Activated gamma-delta T cell treated with anti-CD3 and anti-CD28 coated beads, Interleukin-2, amount 50 U/mL, for 16 hours (primary cell): ENCODE results near the gene LY9.
A peak's percentile ranks its signal among the peaks of the same experiment; 100 is the strongest.

Source experiments
- DNase-seq: peaks from one replicate; pipeline ENCODE4 v3.0.0-alpha.2; 2020; ENCODE audit warnings: low read depth

The LY9 gene

DNA sequence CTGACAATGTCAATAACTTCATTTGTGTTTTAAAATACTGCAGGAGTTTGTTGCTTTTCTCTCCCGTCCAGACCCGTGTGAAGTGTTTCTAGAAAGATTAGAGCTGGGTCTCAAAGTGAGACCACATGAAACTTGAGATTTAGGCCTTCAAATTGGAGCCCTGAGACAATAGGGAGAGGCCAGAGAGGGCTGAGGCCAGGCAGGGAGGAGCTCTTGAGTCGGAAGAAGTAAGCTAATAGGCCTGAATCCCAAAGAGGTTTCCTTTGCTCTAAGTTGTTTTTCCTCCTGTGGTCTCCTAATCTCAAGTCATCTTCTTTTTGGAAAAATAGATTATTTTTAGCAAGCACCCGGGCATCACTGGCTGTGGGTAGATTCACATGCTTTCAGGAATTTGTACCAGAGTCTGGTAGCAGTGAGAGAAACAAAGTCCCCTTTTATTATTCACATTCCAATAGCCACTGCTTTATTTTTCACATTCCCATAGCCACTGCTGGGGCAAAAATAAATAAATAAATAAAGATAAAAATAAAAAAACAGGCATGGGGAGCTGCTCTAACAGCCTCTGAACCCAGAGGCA lies 41.1 kb downstream of the LY9 start:
- no peak for DNase-seq

DNA sequence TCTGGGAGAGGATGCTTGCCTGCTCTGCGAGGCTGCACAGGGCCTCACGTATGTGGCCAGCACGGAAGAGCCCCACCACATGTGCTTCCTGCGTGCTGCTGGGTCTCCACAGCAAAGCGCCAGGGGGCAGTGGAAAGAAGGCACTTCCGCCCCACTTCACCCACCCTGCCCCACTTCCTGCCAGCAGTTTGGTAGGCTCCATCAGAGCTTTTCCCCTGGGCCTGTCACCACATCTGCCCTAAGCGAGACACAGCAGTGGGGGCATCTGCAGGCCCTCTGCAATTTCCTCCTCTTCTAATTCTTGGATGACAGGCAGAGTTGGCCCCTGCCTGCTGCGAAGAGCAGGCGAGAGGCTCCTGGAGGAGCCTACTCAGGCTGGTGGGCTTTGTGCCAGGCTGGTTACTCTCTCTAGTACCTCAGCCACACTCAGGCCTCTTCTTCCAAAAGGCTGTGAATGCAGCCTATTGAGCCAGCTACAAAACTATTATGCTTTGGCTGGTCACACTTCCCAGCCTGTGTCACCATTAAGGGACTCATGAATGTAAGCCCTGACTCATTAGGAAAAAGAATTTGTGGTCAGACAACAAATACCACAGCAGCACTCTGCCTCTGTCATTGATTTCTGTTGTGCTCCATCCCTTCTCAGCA lies 41.7 kb downstream of the LY9 start:
- peak; percentile 81 for DNase-seq

GRCh38 chr1:160838888-160839287 lies 42.9 kb downstream of the LY9 start:
- no peak for DNase-seq

DNA sequence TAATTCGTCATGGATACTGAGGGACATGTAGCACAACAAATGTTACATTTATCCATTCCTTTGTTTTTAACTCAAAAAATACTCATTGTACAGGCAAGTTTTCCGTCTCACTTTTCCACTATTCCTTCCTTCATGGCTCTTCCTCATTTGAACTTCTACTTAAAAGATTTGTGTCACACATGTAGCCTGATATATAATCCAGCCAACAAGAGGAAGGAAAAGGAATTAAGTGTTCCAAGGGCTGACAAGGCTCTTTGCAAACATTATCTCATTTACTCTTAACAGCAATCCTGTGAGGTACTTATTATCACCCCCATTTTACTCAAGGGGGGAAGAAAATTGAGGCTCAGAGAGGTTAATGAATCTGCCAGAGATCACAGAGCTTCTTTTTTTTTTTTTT lies 43.8 kb downstream of the LY9 start:
- DNase-seq, result no peak

GRCh38 chr1:160841079-160841478 lies 45.1 kb downstream of the LY9 start:
- DNase-seq, result no peak

DNA sequence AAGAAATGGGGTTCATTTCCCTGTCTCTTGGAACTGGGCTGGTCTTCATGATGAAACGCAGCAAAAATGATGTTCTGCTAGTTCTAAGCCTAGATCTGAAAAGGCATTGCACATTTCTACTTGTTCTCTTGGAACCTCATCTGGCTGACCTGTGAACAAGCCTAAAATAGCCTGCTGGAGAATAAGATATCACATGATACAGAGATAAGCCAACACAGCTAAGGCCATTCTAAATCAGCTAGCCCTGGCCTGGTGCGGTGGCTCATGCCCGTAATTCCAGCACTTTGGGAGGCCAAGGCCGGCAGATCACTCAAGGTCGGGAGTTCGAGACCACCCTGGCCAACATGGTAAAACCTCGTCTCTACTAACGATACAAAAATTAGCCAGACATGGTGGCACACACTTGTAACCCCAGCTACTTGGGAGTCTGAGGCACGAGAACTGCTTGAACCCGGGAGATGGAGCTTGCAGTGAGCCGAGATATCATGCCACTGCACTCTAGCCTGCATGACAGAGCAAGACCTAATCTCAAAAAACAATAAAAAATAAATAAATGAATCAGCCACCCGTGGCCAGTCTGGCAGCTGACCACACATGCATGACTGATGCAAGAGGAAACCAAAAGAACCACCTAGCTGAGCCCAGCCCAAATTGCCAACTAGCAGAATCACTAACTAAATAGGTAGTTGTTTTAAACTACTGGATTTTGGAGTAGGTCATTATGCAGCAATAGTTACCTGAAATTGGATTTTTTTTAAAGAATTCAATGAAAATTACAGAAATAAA lies 48.7 kb downstream of the LY9 start:
- DNase-seq, result no peak

DNA sequence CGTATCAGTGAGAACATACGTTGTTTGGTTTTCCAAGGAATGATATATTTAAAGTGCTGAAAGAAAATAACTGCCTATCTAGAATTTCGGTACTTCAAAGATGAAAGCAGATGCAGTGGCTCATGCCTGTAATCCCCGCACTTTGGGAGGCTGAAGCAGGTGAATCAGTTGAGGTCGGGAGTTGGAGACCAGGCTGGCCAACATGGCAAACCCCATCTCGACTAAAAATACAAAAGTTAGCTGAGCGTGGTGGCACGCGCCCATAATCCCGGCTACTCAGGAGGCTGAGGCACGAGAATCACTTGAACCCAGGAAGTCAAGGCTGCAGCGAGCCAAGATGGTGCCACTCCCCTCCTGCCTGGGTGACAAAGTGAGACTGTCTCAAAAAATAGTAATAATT lies 50.3 kb downstream of the LY9 start:
- DNase-seq, result no peak

- DNase-seq, result no peak
These were observed 54.6 kb downstream of the LY9 start for GRCh38 chr1:160850541-160850940.

DNA sequence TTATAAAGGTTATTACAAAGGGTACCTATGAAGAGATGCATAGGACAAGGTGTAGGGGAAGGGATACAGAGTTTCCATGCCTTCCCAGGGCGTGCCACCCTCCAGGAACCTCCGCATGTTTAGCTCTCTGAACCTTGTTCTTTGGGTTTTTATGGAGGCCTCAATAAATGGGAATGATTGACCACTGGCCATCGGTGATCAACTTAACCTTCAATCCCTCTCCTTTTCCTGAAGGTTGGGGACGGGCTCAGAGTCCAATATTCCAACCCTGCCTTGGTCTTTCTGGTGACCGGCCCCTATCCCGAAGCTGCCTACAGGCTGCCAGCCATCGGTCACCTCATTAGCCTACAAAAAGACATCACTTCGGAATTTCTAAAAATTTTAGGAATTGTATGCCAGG lies 55.0 kb downstream of the LY9 start:
- DNase-seq, result no peak

- no peak for DNase-seq
These were observed 57.0 kb downstream of the LY9 start for GRCh38 chr1:160853014-160853413.

GRCh38 chr1:160853754-160854153 lies 57.8 kb downstream of the LY9 start:
- DNase-seq, result no peak

- DNase-seq, result no peak
These were observed 59.4 kb downstream of the LY9 start for GRCh38 chr1:160855181-160855981.

GRCh38 chr1:160858097-160858496 lies 62.1 kb downstream of the LY9 start:
- DNase-seq, result no peak

- no peak for DNase-seq
These were observed 62.5 kb downstream of the LY9 start for GRCh38 chr1:160858507-160858906.

- DNase-seq, result no peak
These were observed 63.2 kb downstream of the LY9 start for GRCh38 chr1:160859166-160859565.

- DNase-seq, result no peak
These were observed 65.0 kb downstream of the LY9 start for GRCh38 chr1:160860840-160861505.

DNA sequence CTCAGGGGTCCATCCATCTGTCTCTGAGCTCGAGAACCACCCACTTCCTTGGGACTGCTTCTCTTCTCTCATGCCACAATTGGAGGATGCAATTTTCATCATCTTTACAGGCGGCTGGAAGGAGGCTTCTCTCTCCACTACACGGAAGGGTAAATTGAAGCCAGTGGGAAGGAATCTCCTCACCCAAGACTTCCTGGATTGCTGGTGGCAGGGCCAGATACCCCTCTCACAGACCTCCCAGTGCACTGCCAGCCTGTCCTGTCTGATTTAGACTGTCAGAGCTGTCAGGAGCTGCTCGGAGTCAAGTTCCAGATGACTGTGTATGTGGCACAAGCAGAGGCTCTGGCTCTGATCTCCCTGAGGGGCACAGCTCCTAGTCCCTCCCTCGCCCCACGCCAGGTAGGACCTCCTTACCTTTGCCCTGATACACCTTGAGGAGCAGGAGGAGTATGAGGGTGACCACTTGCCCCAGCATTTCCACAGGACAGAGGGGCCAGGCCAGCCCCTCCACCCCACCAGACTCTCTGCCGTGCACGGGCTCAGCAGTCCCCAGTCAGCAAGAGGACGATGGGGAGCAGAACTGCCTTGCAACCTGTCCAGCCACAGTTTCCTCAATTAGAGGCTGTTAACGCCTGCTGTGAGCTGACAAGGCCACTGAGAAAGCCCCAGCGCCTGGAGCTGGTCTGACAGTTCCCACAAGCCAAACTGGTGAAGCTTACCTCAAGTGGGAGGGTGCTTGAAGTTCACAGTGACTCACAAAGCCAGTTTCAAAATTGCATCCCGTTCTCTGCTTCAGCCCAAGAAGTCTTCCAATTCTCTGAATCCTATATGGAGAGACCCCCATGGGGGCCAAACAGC lies 66.5 kb downstream of the LY9 start, which contains the start of gene CD244:
TSS of gene CD244 (minus strand) at position 685 of the 858 bp plus-strand sequence. CDS start at position 475, 210 bp downstream.
- peak; percentile 61 for DNase-seq

DNA sequence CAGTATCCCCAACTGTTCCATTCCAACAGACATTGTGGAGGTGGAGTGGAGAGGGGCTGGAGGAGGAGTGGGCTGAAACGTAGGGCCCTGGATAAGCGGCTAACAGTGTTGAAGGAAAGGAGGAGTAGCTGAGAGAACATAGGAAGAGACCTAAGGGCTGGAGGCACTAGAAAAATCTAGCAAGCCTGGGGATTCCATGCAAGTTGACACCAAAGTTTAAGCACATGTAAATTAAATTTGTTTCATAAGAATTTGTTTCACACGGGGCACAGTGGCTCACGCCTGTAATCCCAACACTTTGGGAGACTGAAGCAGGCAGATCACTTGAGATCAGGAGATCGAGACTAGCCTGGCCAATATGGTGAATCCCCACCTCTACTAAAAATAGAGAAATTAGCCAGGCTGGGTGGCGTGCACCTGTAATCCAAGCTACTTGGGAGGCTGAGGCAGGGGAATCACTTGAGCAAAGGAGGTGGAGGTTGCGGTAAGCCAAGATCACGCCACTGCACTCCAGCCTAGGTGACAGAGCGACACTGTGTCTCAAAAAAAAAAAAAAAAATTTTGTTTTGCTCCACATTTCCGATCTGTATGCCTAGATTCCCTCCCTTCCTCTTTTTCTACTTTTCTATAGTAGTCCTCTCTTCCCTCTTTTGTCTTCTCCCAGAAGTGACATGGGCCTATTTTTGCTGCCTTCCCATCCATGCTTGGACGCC lies 67.2 kb downstream of the LY9 start:
- DNase-seq, result no peak

GRCh38 chr1:160863774-160864131 lies 67.8 kb downstream of the LY9 start:
- no peak for DNase-seq

- no peak for DNase-seq
These were observed 68.2 kb downstream of the LY9 start for GRCh38 chr1:160864173-160864572.
